Hematopoietic multipotent progenitor cell treated with erythropoietin and hydrocortisone succinate and interleukin-3 and kit ligand, for 15 days (in vitro differentiated cells): ENCODE results near the gene PPP1R12C.

ENCODE experiments used
- DNase-seq: peaks from one replicate; pipeline ENCODE4 v3.0.0-alpha.2; 2015; ENCODE audit warnings: low spot score

PPP1R12C gene

GRCh38 chr19:55090564-55090963, 26.9 kb downstream of the PPP1R12C start:
- no peak for DNase-seq

GRCh38 chr19:55089342-55089944, 28.0 kb downstream of the PPP1R12C start:
- no peak for DNase-seq

- DNase-seq, result peak; percentile 78
These were observed 28.7 kb downstream of the PPP1R12C start for GRCh38 chr19:55088543-55089341.

- no peak for DNase-seq
These were observed 29.4 kb downstream of the PPP1R12C start for GRCh38 chr19:55088021-55088451.

- no peak for DNase-seq
These were observed 29.9 kb downstream of the PPP1R12C start for GRCh38 chr19:55087542-55087901.

GRCh38 chr19:55086730-55087541, 30.5 kb downstream of the PPP1R12C start:
- peak; percentile 36 for DNase-seq

GRCh38 chr19:55085923-55086715, 31.3 kb downstream of the PPP1R12C start:
- no peak for DNase-seq

GRCh38 chr19:55084416-55084815, 33.0 kb downstream of the PPP1R12C start:
- DNase-seq, result no peak

- DNase-seq, result no peak
These were observed 34.2 kb downstream of the PPP1R12C start for GRCh38 chr19:55083004-55083850.

- DNase-seq, result peak; percentile 51
These were observed 35.2 kb downstream of the PPP1R12C start for GRCh38 chr19:55082020-55082851.

GRCh38 chr19:55081770-55082019, 35.7 kb downstream of the PPP1R12C start:
- DNase-seq, result no peak

- peak; percentile 54 for DNase-seq
These were observed 36.3 kb downstream of the PPP1R12C start for GRCh38 chr19:55080968-55081769.

- DNase-seq, result peak; percentile 63
These were observed 37.1 kb downstream of the PPP1R12C start for GRCh38 chr19:55080121-55080967.

- DNase-seq, result no peak
These were observed 37.9 kb downstream of the PPP1R12C start for GRCh38 chr19:55079400-55080038.

GRCh38 chr19:55078996-55079395, 38.4 kb downstream of the PPP1R12C start:
- no peak for DNase-seq

- DNase-seq, result no peak
These were observed 40.3 kb downstream of the PPP1R12C start for GRCh38 chr19:55077106-55077505.

- DNase-seq, result no peak
These were observed 41.1 kb downstream of the PPP1R12C start for GRCh38 chr19:55076321-55076720.

- no peak for DNase-seq
These were observed 42.0 kb downstream of the PPP1R12C start, which contains the start of gene EPS8L1 for GRCh38 chr19:55075371-55075998. Gene EPS8L1 (plus strand): TSS chr19:55075869. CDS start chr19:55076445, 576 bp downstream.
